Keratinocyte (primary cell): Measurements from ENCODE around the gene PNPLA2. TPM values are rescaled to one million over a fixed set of nuclear protein-coding genes. Genes with fewer than 3 reads are reported as not detected.

ENCODE experiments used
- DNase-seq: peaks from one replicate; pipeline ENCODE4 v3.0.0-alpha.2; 2011; ENCODE audit warnings: low read depth, missing footprints, low spot score
- FAIRE-seq: peaks from 2 replicates; lab custom pipeline; 2011; peaks lifted over from hg19 to GRCh38; lab: Jason Lieb, UNC
- H2AFZ ChIP-seq: 2 replicates; pipeline ENCODE4 v1.6.0; 2012; ENCODE audit warnings: low read length, control low read depth, inconsistent platforms; ENCODE audit not compliant: control insufficient read depth
- H3K27ac ChIP-seq: 2 replicates; pipeline ENCODE4 v1.5.1; 2011; ENCODE audit warnings: low read length; ENCODE audit not compliant: control insufficient read depth, insufficient read depth
- H3K27me3 ChIP-seq: 3 replicates; pipeline ENCODE4 v1.6.0; 2011; ENCODE audit warnings: low read length; ENCODE audit not compliant: control insufficient read depth, insufficient read depth; ENCODE audit errors: extremely low read depth
- H3K36me3 ChIP-seq, 2 experiments: 2 replicates in 1 of 2; 3 replicates in 1 of 2; pipeline ENCODE4 v1.5.1; 2011; ENCODE audit warnings: low read length in 2 of 2, mild to moderate bottlenecking in 1 of 2; ENCODE audit not compliant: control insufficient read depth in 2 of 2, insufficient read depth in 2 of 2; ENCODE audit errors: extremely low read depth in 1 of 2
- H3K4me1 ChIP-seq: 3 replicates; pipeline ENCODE4 v1.5.1; 2011; ENCODE audit warnings: low read length; ENCODE audit not compliant: control insufficient read depth, insufficient read depth; ENCODE audit errors: extremely low read depth
- H3K4me2 ChIP-seq: 3 replicates; pipeline ENCODE4 v1.6.0; 2011; ENCODE audit warnings: low read depth, low read length; ENCODE audit not compliant: control insufficient read depth, insufficient read depth; ENCODE audit errors: extremely low read depth
- H3K4me3 ChIP-seq, 3 experiments: fragments of 200-600 bp in 1 of 3; sonication (generic) in 1 of 3; 2 replicates in 2 of 3; 3 replicates in 1 of 3; pipeline ENCODE4 v1.5.1; 2011 to 2016; ENCODE audit warnings: low read length in 3 of 3, mild to moderate bottlenecking in 3 of 3, control low read depth in 2 of 3, inconsistent platforms in 1 of 3, low read depth in 1 of 3, mixed read lengths in 1 of 3, mixed run types in 1 of 3, moderate library complexity in 1 of 3; ENCODE audit not compliant: control insufficient read depth in 2 of 3, insufficient read depth in 2 of 3; ENCODE audit errors: extremely low read depth in 1 of 3
- H3K79me2 ChIP-seq: 2 replicates; pipeline ENCODE4 v1.6.0; 2012; ENCODE audit warnings: low read length; ENCODE audit not compliant: control insufficient read depth, insufficient read depth
- H3K9ac ChIP-seq: 3 replicates; pipeline ENCODE4 v1.6.0; 2011; ENCODE audit warnings: low read length; ENCODE audit not compliant: control insufficient read depth, insufficient read depth; ENCODE audit errors: extremely low read depth
- H3K9me1 ChIP-seq: 3 replicates; pipeline ENCODE4 v1.6.0; 2011; ENCODE audit warnings: low read length; ENCODE audit not compliant: control insufficient read depth, insufficient read depth; ENCODE audit errors: extremely low read depth
- H3K9me3 ChIP-seq: 2 replicates; pipeline ENCODE4 v1.5.1; 2012; ENCODE audit warnings: low read depth, low read length; ENCODE audit not compliant: control insufficient read depth
- H4K20me1 ChIP-seq: 3 replicates; pipeline ENCODE4 v1.6.0; 2011; ENCODE audit warnings: low read length; ENCODE audit not compliant: control insufficient read depth, insufficient read depth; ENCODE audit errors: extremely low read depth
- CTCF ChIP-seq, 3 experiments: IDR thresholded peaks in 1 of 3; conservative IDR thresholded peaks in 1 of 3; optimal IDR thresholded peaks in 1 of 3; 2 replicates in 2 of 3; 3 replicates in 1 of 3; pipeline versions ENCODE3 to v1.5.1; 2011; ENCODE audit warnings: low read length in 3 of 3, mild to moderate bottlenecking in 3 of 3, moderate library complexity in 2 of 3, control low read depth in 1 of 3, inconsistent platforms in 1 of 3; ENCODE audit not compliant: insufficient read depth in 2 of 3; ENCODE audit errors: extremely low read depth in 1 of 3
- EZH2 ChIP-seq: IDR thresholded peaks from one replicate; pipeline ENCODE4 v1.6.1; 2012; ENCODE audit warnings: inconsistent platforms, mild to moderate bottlenecking, low read length, moderate library complexity
- dilution Hi-C: fragments of 300-500 bp; cut with MboI; formaldehyde crosslinking; loops from one replicate; pipeline ENCODE4 v1.7.0; 2020; ENCODE audit warnings: low sequenced_read_pairs; ENCODE audit not compliant: extremely low pct_ligation_motif_present
- polyA plus RNA-seq, 5 experiments: library from polyadenylated mRNA; depleted of rRNA in 3 of 5; stranded (reverse) in 3 of 5; stranded (forward) in 1 of 5; unstranded in 1 of 5; fragments of >200 nt; gene quantifications; 1 replicate in 1 of 5; 2 replicates in 3 of 5; 3 replicates in 1 of 5; pipeline versions ENCODE4 v1.2.1 to v1.2.3, GENCODE V29; 2011 to 2012; ENCODE audit warnings: missing spikeins in 2 of 5, low read depth in 1 of 5, low replicate concordance in 1 of 5

PNPLA2 gene
- polyA plus RNA-seq, 1 donor (not counting 4 experiments of a cell fraction or from before 2014, with no cell fraction given) = 5.3 TPM

- Histone ChIP-seq H3K36me3 (peaks cover 0 to 8% of the 10 kb centered on the region in 2 experiments), H3K9ac (peak overlapping the region; percentile 81), H3K27ac (no peak overlapping the region), H3K79me2 (peaks cover 6% of the 10 kb centered on the region), H3K4me1 (peaks cover 25% of the 10 kb centered on the region), H3K9me3 (no peaks in the 10 kb centered on the region), H3K27me3 (no peaks in the 10 kb centered on the region), H3K9me1 (peaks cover 7% of the 10 kb centered on the region), H3K4me3 (peak overlapping the region; percentile 71 to 78 (median 75)), H2AFZ (no peak overlapping the region), H4K20me1 (no peaks in the 10 kb centered on the region), H3K4me2 (peak overlapping the region; percentile 68)
- peak in 1 of 3 experiments; percentile 6 for TF ChIP-seq CTCF (optimal IDR thresholded peaks at IDR 0.05 in 1 of 3, IDR thresholded peaks at IDR 0.05 in 1 of 3, conservative IDR thresholded peaks at IDR 0.05 in 1 of 3; ENCODE audit: extremely low read depth in 1 of 3, insufficient read depth in 2 of 3, low read length in 3 of 3)
- TF ChIP-seq EZH2 = no peak
- FAIRE-seq = no peak
- dilution Hi-C loops = no loop called here
- DNase-seq = no peak
Measured at GRCh38 chr11:820655-821511, 2.2 kb downstream of the PNPLA2 start.

- dilution Hi-C loops = no loop called here
- Histone ChIP-seq H3K9ac (no peak overlapping the region), H3K36me3 (peaks cover 0 to 8% of the 10 kb centered on the region in 2 experiments), H3K9me1 (peaks cover 7% of the 10 kb centered on the region), H3K27ac (no peak overlapping the region), H3K4me1 (peaks cover 25% of the 10 kb centered on the region), H3K9me3 (no peaks in the 10 kb centered on the region), H3K4me2 (no peak overlapping the region), H2AFZ (no peak overlapping the region), H3K4me3 (no peak overlapping the region), H3K27me3 (peaks cover 6% of the 10 kb centered on the region), H3K79me2 (peaks cover 6% of the 10 kb centered on the region), H4K20me1 (no peaks in the 10 kb centered on the region)
- TF ChIP-seq EZH2 = no peak
- no peak for FAIRE-seq
- no peak for DNase-seq
Measured at GRCh38 chr11:821512-822371, 3.0 kb downstream of the PNPLA2 start.
